GM20431 (cell line): Measurements from ENCODE around the gene PRAMEF5.
"Not testable (repeated sequence)": the region's sequence is repeated elsewhere in the genome, so short reads cannot be mapped to it uniquely, and the experiment has no call there.

Experiments
- in situ Hi-C: fragments of 300-500 bp; cut with MseI, MboI; formaldehyde crosslinking; loops from one replicate; pipeline ENCODE4 v1.15.0; 2020; ENCODE audit warnings: low sequenced_read_pairs; ENCODE audit not compliant: unreplicated experiment

PRAMEF5 gene

GRCh38 chr1:13253898-13254297 is at the start of gene PRAMEF5:
TSS of gene PRAMEF5 (plus strand) at chr1:13254198. CDS start at chr1:13259269, 5,071 bp downstream.
- in situ Hi-C loops, result not testable (repeated sequence)

GRCh38 chr1:13208712-13209111 is 45.3 kb upstream of the PRAMEF5 start:
- in situ Hi-C loops, result not testable (repeated sequence)

- in situ Hi-C loops, result not testable (repeated sequence)
Observed at GRCh38 chr1:13216619-13217018, 37.4 kb upstream of the PRAMEF5 start.

- in situ Hi-C loops, result not testable (repeated sequence)
Observed at GRCh38 chr1:13219203-13219602, 34.8 kb upstream of the PRAMEF5 start.

- in situ Hi-C loops, result not testable (repeated sequence)
Observed at GRCh38 chr1:13222788-13223187, 31.2 kb upstream of the PRAMEF5 start.

- in situ Hi-C loops, result loop anchor here (25.0 kb wide), 2 partner anchors 487 to 962 kb away; partner anchors contain the start of gene CFAP107
Observed at GRCh38 chr1:13224480-13225060, 29.4 kb upstream of the PRAMEF5 start.

- in situ Hi-C loops, result loop anchor here (25.0 kb wide), 2 partner anchors 488 to 963 kb away; partner anchors contain the start of gene CFAP107
Observed at GRCh38 chr1:13225675-13226204, 28.3 kb upstream of the PRAMEF5 start, which contains the start of gene PRAMEF18. TSS of gene PRAMEF18 (minus strand) at chr1:13226154. CDS start at chr1:13226106, 48 bp downstream.

- in situ Hi-C loops, result loop anchor here (25.0 kb wide), 2 partner anchors 490 to 965 kb away; partner anchors contain the start of gene CFAP107
Observed at GRCh38 chr1:13227271-13228055, 26.5 kb upstream of the PRAMEF5 start.

GRCh38 chr1:13228343-13228781 is 25.6 kb upstream of the PRAMEF5 start:
- in situ Hi-C loops, result loop anchor here (25.0 kb wide), 2 partner anchors 491 to 966 kb away; partner anchors contain the start of gene CFAP107

GRCh38 chr1:13230096-13230495 is 23.9 kb upstream of the PRAMEF5 start:
- in situ Hi-C loops, result loop anchor here (25.0 kb wide), 2 partner anchors 493 to 968 kb away; partner anchors contain the start of gene CFAP107

- in situ Hi-C loops, result loop anchor here (25.0 kb wide), 2 partner anchors 493 to 968 kb away; partner anchors contain the start of gene CFAP107
Observed at GRCh38 chr1:13230601-13231000, 23.4 kb upstream of the PRAMEF5 start.

- in situ Hi-C loops, result loop anchor here (25.0 kb wide), 2 partner anchors 494 to 969 kb away; partner anchors contain the start of gene CFAP107
Observed at GRCh38 chr1:13231061-13231750, 22.8 kb upstream of the PRAMEF5 start.

- in situ Hi-C loops, result loop anchor here (25.0 kb wide), 2 partner anchors 495 to 970 kb away; partner anchors contain the start of gene CFAP107
Observed at GRCh38 chr1:13232056-13232455, 21.9 kb upstream of the PRAMEF5 start.

- in situ Hi-C loops, result loop anchor here (25.0 kb wide), 2 partner anchors 497 to 972 kb away; partner anchors contain the start of gene CFAP107
Observed at GRCh38 chr1:13234057-13234456, 19.9 kb upstream of the PRAMEF5 start.

- in situ Hi-C loops, result loop anchor here (25.0 kb wide), 2 partner anchors 500 to 975 kb away; partner anchors contain the start of gene CFAP107
Observed at GRCh38 chr1:13237572-13237971, 16.4 kb upstream of the PRAMEF5 start.

- in situ Hi-C loops, result loop anchor here (25.0 kb wide), 2 partner anchors 502 to 977 kb away; partner anchors contain the start of gene CFAP107
Observed at GRCh38 chr1:13239633-13240032, 14.4 kb upstream of the PRAMEF5 start.

- in situ Hi-C loops, result loop anchor here (25.0 kb wide), 2 partner anchors 506 to 981 kb away; partner anchors contain the start of gene CFAP107
Observed at GRCh38 chr1:13243536-13244263, 10.3 kb upstream of the PRAMEF5 start.

- in situ Hi-C loops, result loop anchor here (25.0 kb wide), 2 partner anchors 509 to 984 kb away; partner anchors contain the start of gene CFAP107
Observed at GRCh38 chr1:13245841-13246553, 8.0 kb upstream of the PRAMEF5 start.
